Epidermal melanocyte (primary cell): ENCODE data around the gene ZBTB6.
A peak's percentile ranks its signal among the peaks of the same experiment; 100 is the strongest.

ENCODE experiments used
- DNase-seq: peaks from one replicate; pipeline ENCODE4 v3.0.0; 2011; ENCODE audit warnings: low spot score; ENCODE audit not compliant: insufficient read length

The ZBTB6 gene, protein sequence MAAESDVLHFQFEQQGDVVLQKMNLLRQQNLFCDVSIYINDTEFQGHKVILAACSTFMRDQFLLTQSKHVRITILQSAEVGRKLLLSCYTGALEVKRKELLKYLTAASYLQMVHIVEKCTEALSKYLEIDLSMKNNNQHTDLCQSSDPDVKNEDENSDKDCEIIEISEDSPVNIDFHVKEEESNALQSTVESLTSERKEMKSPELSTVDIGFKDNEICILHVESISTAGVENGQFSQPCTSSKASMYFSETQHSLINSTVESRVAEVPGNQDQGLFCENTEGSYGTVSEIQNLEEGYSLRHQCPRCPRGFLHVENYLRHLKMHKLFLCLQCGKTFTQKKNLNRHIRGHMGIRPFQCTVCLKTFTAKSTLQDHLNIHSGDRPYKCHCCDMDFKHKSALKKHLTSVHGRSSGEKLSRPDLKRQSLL

DNA sequence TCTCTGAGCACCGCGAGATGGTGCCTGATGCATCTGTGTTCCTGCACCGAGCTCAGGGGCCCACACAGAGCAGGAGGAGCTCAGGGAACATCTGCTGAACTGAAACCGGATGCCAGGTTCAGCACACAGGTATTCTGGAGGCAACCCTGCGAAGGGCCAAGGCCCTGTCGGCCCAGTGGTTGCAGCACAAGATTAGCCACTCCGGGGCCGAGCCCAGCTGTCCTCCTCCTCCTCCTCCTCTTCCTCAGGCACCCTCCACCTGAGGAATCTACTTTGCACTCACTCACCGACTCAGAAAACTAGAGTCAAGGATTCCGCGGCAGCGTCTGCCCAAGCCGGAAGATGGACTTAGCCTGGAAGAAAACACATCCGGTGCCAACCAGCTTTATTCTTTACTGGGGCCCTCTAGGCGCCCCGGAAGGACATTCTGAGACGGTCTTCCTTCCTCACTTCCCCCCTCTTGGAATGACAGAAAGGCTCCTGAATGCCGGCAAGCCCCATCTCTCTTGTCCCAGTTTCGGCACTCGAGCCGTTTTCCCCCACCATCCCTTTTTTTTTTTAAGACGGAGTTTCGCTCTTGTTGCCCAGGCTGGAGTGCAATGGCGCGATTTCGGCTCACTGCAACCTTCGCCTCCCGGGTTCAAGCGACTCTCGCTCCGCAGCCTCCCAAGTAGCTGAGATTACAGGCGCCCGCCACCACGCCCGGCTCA is at the start of gene ZBTB6:
Gene ZBTB6, minus strand, starts transcription at position 360 of the 710 bp plus-strand sequence. CDS start 1,251 bp downstream, outside the sequence.
- peak; percentile 71 for DNase-seq

DNA sequence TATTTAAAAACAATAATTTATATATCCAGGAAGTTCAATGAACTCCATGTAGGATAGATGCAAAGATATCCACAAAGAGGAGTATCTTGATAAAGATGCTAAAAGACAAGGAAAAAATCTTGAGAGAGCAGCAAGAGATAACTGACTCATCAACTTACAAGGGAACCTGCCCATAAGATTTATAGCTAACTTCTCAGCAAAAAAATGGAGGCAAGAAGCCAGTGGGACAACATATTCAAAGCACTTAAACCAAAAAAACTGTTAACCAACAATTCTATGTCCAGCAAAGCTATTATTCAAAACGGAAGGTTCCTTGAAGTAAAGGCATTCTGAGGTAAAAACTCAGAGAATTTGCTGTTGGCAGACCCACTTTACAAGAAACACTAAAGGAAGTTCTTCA is 48.0 kb upstream of the ZBTB6 start:
- no peak for DNase-seq

DNA sequence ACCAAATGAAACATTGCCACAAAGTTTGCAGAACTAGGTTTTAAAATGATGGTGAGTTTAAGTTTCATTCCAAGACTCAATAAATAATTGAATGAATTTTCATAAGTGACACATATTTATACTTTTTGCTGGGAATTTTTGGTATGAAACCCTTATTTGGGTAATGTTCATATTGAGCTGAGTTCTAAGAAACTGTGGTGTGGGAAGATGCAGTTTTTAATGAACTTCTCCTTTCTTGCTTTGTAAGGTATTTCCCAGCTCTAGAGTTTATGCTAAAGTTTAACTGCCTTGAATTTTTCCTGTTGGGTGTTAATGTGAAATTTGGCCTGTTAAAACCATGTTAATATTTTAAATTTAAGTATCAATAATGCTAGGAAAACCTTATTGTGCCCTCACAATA is 42.8 kb upstream of the ZBTB6 start:
- no peak for DNase-seq

DNA sequence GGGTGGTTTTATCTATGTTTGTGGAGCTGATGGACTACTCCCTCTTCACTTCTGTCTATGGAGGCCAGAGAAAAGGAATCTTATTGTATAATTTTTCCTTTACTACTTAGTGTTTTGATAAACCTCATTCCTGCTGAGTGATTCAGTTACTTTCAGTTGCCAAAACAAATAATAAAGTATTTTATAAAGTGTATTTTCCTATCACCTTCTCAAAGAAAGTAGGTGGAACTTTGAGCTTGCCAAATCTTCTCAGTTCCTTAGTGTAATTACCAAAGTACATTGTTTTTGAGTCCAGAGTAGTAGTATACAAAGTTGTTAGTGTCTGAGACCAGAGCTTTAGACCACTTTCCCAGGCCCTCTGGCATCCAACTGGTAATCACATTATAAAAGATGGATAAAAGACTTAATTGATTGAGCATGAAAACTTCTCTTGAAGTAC is 41.1 kb upstream of the ZBTB6 start:
- peak; percentile 27 for DNase-seq

DNA sequence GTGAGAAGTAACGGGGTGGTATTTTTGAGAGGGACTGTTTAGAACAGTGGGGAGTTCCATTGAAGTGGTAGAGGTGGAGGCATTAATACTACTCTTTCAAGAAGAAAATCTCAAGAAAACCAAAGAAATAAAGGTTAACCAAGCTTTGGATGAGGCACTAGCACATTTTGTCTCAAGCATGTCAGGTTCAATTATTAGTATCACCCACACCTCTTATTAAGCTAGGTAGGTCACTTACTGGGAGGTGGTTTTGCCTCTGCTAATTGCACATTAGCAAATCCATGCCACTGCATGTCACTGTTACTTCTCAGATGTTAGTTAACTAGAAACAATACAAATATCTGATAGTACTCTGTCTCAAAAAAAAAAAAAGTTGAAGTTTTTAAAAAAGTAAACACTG is 37.9 kb upstream of the ZBTB6 start:
- no peak for DNase-seq

DNA sequence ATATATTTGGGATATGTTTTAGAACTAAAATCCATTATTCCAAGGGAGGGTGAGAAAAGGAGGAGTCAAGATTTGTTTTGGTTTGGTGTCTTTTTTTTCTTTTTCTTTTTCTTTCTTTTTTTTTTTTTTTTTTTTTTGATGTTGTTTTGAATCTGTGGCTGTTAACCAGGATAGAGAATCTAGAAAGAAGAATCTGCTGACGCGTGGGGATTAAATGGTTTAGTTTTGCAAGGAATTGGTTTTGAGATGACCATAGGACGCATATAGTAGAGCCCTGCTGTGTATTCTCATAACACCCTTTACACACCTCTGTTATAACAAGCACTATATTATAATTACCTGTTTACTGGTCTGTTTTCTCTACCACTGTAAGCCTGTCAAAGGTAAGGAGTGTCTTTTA is 37.1 kb upstream of the ZBTB6 start:
- no peak for DNase-seq

DNA sequence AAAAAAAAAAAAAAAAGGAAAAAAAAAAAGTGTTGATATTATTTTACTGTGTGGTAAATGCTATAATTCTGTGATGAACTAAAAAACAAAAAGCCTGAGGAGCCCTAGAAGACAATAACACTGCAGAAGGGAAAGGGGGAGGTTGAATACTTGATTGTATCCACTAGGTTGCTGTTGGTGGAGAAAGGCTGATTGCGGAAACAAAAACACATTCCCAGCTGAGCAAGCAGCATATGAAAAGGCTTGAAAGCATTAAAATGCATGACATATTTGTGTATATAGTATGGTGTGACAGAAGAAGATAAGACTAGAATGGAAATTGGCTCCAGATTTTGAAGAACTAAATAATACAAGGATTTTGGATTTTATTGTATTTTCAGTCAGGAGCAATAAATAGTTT is 36.6 kb upstream of the ZBTB6 start:
- DNase-seq: no peak

DNA sequence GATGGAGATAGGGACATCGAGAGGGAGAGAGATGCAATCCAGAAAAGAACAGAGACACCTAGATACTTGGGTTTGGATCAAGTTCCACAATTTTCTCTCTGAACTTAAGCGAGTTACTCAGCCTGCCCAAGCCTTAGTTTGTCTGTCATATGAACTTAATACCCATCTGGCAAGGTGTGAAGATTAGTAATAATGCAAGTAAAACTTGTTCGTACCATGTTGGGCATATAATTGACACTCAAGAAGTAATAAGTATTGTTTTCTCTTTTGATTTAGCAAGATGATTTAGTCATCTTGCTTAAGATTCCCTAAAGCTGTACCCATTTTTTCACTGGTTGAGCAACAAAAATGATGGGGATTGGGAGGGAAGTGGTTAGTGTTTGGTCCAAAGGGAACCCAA is 35.2 kb upstream of the ZBTB6 start:
- DNase-seq: no peak

DNA sequence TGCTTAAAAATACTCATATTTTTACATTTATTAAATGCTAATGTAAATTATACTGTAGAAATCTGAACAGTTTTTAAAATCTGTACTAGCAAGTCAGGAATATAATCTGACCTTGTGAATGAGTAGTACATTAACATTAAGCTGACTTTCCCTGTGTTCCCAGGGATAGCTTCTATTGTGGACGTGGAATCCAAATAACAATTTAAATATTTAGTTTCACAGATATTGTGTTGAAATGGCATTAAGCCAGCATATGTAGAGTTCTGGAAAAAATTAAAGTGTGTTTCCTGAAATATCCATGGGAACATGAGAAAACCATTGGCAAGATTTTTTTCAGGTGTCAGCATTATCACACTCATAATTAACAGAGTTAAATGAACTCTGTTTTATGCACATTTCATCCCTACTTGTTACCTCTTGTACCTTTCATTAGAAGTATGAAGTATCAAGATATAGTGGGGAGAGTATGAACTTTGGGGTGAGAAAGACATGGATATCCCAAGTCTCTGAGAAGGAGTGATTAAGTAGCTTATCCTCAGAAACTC is 33.4 kb upstream of the ZBTB6 start:
- no peak for DNase-seq

DNA sequence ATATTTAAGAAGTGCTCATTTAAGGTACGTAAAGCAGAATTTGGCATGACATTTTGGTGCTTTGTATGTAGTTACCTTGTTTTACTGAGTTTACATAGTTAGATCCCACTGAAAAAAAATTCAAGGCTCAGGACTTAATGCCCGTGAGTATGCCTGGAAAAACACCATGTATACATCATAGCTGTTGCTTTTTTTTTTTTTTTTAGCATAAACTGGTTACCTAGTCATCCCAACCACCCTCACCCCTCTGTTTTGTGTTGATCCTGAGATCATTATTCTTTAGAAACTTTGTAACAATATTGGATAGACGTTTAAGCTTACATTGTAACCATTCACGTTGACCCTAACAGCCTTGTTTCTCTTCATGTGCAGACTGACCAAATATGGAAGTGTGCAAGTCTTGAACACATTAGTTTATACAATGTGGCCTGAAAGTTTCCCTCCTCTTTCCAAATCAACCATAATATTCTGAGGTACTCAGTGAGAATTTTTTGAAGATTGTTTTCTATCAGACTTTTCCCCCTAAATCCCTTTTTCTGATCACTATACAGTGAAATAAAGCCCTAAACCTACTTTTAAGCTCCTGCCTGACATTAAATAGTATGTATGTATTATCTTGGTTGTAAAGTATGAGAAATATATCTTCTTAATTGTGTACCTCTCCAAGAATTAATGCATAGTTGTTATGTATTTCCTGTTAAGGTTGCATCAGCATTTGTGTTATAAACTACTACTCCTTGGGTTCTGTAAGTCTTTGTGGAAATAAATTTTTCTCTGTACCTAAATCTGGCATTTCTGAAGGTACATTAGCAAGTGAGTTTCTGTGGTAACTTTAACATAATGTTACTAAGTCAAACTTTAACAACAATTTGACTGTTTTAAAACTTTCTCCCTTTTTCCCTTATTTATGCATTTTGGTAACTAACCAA is 32.1 kb upstream of the ZBTB6 start:
- DNase-seq: no peak

DNA sequence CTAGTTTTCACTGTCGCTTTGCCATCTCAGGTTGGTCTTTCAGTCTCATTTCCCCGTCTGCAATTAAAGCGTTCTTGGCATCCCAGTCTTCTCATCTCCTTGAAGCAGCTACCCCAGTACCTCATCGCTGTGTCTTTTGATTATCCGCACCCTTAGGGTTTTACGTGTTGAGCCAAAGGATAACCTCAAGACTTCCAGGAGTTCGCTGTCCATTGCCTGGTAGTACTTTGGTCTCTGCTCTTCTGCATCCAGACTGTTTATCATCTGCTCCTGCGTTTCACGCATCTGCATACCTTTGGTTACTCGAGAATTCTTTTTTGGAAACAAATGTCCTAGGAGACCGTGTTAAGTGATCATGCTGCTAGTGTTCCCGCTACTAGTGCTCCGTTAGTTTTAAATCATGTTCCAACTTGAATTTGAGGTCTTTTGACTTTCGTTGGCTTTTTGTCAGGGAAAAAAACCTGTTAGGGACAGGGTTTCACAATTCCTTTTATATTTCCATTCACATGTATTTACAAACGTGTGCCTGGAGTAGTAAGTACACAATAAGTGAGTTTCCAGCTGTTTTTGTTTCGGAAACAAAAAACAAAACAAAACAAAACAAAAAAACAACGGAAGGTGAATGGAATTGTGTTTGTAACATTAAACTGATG is 28.6 kb upstream of the ZBTB6 start:
- DNase-seq: no peak

DNA sequence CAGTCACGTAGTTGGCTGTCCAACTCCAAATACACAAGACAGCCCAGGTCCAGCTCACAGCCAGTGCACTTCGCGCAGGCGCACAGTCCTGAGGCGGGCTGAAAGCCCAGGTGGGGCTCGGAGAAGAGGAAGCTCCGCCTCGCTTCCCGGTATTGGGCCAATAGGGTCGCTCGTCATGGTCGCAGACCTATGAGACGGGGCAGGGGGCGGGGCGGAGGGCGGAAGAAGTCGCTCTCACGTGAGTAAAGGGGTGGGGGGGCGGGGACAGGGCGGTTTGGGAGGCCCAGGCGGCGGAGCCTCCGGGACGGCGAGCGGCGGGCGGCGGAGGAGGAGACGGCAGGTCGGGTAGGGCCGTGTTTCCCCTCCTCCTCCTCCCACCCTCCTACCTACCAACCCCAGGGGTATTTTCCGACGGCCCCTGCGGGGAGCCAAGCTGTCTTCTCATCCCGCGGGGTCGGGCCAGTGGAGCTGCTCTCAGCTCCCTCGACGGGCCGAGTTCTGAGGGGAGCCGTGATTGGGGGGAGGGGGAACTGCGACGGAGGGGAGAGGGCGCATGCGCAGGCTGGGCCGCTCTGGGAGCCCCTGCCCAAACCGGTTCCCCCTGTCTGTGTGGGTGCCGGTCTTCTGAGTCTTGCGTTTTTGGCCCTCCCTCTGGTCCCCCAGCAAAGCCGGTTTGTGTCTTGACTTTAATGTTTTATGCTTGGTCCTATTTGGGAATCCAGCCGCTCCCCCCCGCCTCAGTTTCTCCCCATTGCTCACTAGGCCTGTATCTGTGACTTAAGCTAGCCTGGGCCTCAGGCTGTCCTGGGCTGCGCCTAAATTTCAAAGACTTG is 27.8 kb upstream of the ZBTB6 start, which contains the start of gene RABGAP1:
Gene RABGAP1, plus strand, starts transcription at position 272 of the 833 bp plus-strand sequence. CDS start 16,040 bp downstream, outside the sequence.
- DNase-seq: peak; percentile 96

DNA sequence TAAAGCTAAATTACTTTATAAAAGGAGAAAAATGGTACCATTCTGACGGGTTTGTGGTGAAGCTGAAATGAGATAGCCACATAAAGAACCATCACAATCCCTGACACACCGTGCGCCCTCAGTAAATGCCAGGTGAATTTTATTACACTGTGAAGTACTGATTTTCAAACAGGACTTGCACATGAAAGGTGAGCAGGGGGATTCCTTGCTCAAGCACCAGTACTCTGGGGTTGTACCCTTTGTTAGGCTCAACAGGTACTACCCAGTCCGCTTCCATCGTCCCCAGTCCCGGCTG is 27.3 kb upstream of the ZBTB6 start:
- DNase-seq: no peak

DNA sequence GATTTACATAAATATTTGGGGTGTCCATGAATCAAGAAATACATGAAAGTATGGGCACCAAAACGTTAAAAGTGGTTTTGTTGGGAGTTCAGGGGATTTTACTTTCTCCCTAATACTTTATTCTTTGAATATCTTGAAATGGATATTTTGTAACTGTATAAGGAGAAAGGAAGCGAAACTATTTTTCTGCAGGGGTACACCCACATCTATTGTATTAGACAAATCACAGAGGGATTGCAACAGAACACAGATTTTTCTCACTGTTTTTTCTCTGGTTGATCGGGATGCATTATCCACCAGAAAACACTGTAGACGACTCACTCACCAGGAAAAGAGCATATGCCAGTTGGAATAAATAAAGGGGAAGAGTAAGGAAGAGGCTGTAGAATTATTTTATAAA is 26.5 kb upstream of the ZBTB6 start:
- DNase-seq: no peak

DNA sequence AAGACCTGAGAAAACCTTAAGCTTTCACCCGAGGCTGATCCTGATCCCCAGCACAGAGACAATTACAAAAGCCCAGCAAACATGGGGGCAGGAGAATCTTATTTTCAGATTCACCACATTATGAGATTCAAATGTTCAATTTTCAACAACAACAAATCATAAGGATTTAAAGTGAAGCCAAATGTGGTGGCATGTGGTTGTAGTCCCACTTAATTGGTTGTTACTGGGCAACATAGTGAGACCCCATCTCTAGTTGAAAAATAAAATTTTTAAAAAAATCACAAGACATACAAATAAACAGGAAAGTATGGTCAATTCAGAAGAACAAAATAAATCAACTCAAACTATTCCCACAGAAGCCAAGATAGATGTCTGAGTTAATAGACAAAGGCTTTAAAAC is 23.8 kb upstream of the ZBTB6 start:
- no peak for DNase-seq

DNA sequence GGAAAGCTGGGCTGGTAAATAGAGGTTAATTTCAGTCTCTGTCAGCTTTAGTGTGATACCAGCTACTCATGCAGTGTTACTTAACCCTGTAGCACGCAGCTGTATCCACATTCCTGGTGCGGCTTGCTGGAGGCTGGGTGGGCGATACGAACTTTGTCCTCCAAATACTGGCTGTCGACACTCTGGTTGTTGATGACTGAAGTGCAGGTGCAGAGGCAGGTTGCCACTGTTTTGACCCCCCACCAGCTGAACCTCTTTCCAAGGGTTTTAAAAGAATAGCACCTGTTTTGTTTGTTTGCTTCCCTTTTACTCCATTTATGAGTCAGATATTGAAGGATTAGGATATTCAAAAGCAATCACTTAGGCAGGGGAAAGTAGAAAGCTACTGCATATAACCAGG is 23.3 kb upstream of the ZBTB6 start:
- DNase-seq: no peak

DNA sequence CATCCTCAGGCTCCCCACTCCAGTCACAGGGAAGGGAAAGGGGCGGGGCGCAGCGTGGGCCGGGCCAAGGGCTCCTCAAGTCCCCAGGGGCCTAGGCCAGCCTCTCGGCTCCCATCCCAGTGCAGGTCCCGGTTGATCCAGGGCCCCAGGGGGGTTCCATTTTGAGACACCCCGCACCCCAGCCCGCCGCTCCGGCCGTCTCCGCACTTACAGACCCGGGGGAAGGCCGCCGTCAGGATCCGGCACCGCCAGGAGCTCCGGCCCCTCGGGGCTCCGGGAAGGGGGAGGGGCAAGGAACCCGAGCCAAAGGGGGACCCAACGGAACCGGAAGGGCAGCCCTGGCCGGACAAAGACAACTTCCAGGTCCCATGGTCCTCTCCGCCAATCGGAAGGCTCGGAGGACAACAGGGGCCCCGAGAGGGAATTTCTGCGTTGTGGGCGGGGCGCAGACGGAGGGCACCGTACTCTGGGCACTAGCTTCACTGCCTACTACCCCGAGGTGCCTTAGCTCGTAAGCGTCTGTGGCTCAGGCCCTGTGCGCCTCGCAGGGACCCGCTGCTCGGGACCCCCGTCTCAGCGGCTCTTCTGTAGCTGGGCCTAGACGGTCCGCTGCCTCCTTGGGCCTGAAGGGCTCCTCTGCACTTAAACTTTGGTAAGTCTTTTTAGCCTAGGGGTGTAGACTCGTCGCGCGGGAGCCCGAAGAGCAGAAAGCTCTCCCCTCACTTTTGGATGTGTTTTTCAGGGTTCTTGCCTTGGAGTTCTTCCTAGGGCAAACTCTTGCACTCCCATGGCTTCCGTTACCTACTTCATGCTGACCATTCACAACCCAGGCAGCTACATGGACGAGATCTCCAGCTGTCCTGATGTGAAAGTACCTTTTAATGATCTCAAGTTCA is 18.4 kb upstream of the ZBTB6 start, which contains the start of gene ZBTB26:
Gene ZBTB26, minus strand, starts transcription at position 287 of the 896 bp plus-strand sequence. CDS start 11,578 bp downstream, outside the sequence.
- peak; percentile 98 for DNase-seq

DNA sequence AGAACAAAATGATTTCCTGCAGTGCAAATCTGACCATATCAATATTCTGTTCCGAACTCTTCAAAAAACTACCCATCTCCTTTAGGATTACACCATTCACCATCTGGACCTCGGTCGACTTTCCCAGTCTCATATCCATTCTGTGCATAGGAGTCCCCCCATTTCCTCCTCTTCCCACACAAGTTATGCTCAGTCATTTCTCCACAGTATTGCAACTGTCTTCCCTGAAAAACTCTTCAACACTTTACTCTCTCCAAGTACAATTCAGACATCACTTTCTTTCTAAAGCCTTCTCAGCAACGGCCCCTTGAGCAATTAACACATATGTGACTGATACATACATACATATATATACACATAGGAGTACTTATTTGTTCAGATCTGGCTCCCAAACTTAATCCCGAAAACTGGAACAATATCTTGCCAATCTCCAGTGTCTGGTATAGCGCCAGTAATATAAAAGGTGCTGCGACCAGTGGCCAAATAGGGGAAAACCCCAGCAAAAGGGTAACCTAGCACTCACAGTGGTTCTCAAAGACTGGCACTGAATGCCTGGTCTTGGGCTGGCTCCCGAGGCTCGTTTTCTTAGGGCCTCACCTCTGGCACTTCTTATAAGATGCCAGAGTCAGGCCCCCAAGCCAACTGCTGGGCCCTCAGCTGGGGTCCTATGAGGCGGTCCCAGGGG is 17.6 kb upstream of the ZBTB6 start:
- no peak for DNase-seq
